Measurements from ENCODE around the gene ANLN.
"Not testable (repeated sequence)": the region's sequence is repeated elsewhere in the genome, so short reads cannot be mapped to it uniquely, and the experiment has no call there.

ANLN gene

GRCh38 chr7:36469236-36469635 is 79.6 kb downstream of the ANLN start:
- DNase-seq = no peak

GRCh38 chr7:36472141-36472729 is 82.6 kb downstream of the ANLN start:
- no peak for DNase-seq

GRCh38 chr7:36473454-36474282 is 84.0 kb downstream of the ANLN start:
- DNase-seq = peak; percentile 4 to 38

GRCh38 chr7:36474283-36475010 is 84.8 kb downstream of the ANLN start:
- DNase-seq = no peak

GRCh38 chr7:36475011-36475342 is 85.3 kb downstream of the ANLN start:
- DNase-seq = no peak

DNA sequence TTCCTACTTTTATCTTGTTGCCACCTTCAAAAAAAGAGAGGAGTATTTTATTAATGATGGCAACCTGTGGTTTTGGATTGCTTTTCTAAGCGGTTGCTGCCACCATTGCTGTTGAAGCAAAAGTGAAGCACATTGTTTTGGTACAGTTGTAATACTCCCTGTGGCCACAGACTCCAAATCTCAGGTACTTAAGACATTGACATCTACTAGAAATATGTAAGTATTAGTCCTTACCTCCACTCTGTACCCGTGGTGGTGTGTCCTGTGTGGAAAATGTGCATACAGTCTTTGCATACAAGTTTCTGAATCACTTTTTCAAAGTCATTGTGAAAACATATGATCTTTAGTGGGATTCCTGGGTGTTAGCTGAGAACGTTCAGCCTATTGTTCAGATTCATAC is 85.7 kb downstream of the ANLN start:
- no peak for DNase-seq

GRCh38 chr7:36478745-36479144 is 89.1 kb downstream of the ANLN start:
- no peak for DNase-seq

DNA sequence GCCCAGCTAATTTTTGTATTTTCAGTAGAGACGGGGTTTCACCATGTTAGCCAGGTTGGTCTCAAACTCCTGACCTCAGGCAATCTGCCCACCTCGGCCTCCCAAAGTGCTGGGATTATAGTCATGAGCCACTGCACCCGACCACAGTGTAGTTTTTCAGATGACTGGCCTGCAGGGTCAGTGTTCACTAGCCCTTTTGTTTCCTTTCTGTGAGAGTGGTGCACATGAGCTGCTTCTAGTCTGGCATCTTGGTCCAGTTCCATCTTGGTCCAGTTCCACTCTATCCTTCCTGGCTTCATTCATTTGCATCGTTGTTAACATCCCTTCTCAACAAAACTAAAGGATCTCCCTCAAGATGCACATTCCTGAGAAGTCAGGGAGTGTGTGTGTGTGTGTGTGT is 94.2 kb downstream of the ANLN start:
- not testable (repeated sequence) for DNase-seq

- no peak for DNase-seq
Observed at GRCh38 chr7:36484265-36484664, 94.6 kb downstream of the ANLN start.

DNA sequence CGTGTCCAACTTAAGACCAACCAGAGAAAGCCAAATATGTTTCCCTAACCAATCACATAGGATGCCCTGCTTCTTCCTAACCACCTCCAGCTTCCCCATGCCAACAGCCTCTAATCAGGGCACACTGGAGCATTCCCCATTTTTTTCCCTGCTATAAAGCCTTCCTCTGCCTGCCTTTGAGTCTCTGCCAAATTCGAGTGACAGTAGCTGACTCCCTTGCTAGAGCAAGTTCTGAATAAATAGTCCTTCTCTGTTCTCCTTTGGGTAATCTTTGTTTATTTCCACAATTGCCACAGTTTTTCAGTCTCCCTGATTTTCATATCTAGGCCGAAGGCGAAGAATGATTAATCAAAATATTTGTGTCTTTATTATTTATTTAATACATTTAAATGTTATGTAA is 96.7 kb downstream of the ANLN start:
- DNase-seq = no peak

- peak in 1 of 2 experiments; percentile 42 for DNase-seq
Observed at GRCh38 chr7:36487756-36488336, 98.2 kb downstream of the ANLN start.

DNA sequence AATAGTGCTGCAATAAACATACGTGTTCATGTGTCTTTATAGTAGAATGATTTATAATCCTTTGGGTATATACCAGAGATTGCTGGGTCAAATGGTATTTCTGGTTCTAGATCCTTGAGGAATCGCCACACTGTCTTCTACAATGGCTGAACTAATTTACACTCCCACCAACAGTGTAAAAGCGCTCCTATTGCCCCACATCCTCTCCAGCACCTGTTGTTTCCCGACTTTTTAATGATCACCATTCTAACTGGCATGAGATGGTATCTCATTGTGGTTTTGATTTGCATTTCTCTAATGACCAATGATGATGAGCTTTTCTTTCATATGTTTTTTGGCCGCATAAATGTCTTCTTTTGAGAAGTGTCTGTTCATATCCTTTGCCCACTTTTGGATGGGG is 99.0 kb downstream of the ANLN start:
- DNase-seq = not testable (repeated sequence)

DNA sequence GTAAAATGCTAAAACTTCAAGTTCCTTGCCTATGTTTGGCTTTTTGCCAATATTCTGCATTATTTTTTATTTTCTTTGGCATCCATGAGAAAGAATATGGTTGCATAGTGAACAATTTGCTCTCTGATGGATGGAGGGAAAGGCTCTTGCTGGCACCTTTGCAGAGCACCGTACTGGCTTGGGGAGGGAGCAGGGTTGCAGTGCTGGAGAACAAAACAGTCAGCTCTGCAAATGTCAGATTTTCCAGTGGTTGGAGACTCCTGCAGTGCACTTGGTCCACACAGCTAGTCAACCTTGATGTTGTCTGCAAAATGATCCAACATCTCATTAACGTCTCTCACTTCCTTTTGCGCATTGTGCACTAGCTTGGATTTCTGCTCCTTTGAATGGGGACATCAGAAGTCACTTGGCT is 100.8 kb downstream of the ANLN start:
- no peak for DNase-seq

DNA sequence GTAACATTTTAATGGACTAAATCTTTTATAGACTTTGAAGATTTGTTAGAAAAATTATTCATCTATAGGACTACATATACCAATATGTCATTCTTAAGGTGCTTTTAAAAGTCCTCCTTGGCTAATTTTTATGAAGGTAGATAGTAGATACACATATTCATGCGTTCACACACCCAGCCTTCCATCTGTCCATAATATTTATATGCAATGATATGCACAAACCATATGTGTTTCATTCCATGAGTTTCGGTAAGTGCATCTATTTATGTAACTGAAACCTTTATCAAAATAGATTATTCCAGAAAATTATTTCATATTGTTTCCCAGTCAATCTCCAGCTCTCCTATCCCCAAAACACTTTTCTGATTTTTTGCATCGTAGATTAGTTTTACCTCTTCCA is 101.7 kb downstream of the ANLN start:
- no peak for DNase-seq

DNA sequence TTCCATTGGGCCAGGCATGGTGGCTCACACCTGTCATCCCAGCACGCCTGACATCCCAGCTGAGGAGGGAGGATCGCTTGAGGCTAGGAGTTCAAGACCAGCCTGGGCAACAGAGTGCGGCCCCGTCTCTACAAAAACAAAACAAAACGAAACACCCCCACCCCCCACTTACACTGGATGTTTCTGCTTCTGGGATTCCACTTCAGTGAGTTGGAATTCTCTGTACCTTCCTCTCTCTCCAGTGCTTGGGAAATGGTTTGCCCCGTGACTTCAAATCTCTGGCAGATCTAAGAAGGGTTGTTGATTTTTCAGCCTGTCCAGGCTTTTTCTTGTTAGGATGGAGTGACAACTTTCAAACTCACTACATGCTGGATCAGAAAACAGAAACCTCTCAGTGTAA is 106.9 kb downstream of the ANLN start:
- no peak for DNase-seq

GRCh38 chr7:36497176-36497575 is 107.5 kb downstream of the ANLN start:
- not testable (repeated sequence) for DNase-seq

DNA sequence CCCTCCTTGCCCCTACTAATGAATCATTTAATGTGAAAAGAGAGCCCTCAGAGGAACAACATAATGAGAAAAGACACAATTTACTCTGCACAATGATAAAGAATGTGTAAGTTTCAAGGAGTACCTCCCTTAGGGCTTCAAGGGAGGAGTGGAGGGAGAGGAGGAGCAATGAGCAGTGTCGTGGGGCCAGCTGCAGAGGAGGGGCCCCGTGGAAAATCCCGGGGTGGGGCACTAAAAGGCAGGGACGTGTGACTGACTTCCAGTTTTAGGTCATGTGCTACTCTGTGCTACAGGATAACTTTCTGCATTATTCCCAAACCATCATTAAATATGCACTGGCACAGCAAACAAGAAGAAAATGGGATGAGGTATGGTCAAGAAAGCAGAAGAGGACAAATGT is 108.1 kb downstream of the ANLN start:
- DNase-seq = no peak
